GM21423 (cell line): Measurements from ENCODE around the gene OGDHL.

Experiments
- ATAC-seq: cut with Tn5 transposase; IDR thresholded peaks from one replicate; pipeline ENCODE4 v1.9.1; 2021; ENCODE audit warnings: mild to moderate bottlenecking, moderate library complexity; ENCODE audit not compliant: unreplicated experiment

The OGDHL gene

DNA sequence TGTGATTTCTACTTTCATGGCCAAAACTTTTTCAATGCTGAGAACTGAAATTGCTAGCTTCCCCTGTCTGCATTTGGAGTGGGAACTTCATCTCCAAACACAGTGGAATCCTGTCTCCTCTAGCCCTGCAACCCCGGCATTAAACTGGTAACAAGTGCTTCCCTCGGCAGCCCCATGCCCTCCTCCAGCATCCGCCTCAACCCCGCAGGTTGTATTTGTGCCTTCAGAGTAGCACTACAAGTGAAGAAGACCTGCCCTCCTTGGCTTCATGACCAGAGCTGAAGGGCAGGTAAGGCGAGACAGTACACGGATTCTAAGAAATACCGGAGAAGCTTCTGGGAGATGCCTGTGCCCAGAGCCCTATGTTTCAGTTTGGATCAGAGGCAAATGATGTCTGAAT is 65.8 kb downstream of the OGDHL start:
- no peak for ATAC-seq

DNA sequence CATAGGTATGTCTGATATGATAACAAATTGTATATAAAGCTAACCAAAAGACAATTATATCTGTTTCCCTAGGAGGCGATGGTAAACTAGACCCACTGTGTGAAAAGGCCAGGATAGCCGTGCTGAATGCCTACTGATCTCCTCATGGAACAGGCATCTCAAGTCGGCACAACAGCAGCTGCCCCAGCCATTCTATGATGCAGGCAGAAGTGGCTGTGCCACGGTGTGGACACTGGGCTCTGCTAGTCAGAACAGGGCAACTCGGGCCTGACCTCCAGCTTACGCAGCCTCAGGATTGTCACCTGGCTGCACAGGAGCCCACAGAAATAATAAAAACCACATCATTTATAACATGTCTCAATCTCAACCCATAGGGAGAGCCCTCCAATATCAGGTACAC is 67.7 kb downstream of the OGDHL start:
- no peak for ATAC-seq

DNA sequence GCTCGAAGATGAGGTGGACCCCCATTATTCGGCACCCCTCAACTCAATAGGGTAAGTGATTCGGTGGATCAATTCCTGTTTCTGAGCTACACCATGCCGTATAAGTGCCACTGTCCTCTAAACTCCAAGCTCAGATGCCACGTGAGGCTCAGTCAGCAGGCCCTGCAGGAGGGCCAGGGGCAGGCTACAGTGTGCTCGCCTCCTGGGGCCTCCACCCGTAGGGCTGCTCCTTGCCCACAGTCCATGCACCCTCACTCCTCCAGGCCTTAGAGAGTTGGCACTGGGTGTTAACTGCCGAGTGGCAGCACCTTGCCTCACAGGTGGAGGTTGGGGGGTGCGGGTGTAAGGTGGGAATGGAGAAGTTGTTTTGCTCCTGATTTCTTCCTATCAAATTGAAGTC is 70.5 kb downstream of the OGDHL start:
- no peak for ATAC-seq

DNA sequence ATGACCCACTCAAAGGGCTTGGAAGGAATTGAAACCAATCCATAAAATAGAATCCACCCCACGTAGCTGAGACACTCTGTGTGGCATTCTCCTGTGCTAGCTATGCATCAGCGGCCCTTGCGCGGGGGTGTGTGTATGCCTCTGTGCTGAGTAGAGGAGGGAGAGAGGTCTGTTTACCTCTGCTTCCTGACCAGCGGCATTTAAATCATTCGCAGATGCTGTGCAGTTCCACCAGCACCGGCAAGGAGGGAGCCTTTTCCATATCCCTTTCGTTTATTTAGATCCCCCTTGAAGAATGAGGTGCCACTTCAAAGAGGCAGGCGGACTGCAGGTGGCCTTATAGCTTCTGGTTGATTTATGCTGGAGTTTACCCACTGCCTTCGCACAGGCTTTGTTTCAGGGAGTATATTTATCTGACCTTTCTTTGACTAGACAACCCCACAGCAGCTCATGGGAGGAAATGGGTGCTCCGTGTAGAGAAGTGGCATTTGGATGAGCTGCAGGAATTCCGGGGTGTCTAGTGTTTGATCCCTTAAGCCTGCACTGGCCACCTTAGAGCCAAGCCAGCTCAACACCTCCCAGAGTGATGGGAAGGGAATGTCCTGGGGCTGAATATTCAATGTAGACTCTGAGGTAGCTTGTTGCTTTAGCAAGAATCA is 71.3 kb downstream of the OGDHL start:
- no peak for ATAC-seq

DNA sequence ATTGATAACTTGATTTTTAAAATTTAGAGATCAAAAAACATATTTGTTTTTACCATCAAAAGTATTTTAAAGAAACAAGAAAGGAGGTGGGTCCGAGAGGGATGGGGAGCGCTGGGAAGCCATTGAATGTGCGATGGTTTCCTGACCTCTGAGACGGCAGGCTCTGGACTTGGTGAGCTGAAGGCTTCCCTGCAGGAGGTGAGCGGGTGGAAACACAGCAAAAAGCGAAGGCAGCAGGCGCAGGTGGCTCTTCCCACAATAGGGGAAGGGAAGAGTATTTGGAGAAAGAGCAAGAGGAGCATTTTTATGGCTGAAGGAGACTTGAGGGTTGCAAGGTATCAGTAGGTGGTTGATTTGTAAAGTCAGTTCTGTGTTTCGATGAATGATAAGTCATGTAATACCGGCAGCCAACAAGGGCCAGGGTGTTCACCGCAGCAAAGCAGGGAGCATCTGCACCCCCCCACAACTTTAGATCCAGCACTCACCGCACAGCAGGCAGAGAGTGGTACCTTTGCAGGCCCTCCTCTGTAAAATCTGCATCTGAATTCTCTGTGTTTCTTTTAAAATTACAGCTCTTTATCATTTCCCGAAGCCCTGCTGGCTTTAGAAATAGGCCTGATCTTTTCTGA is 72.1 kb downstream of the OGDHL start:
- ATAC-seq = no peak

DNA sequence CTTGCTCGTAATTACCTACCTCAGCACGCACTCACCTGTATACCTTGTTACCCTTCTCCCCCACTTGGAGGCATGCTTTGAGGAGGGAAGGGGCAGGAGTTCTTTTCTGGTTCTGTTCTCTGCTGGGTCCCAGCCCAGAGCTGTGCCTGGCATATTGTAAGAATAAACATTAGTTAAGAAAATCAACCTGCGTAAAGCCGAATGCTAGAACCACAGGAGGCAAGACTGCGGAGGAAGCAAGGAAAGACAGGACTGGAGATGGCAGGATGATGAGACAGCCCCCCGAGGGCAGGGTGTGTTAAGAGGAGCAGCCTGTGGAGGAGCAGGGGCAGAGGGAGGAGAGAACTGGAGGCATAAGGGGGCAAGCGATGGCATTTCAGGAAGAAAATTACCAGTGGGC is 73.2 kb downstream of the OGDHL start:
- no peak for ATAC-seq

DNA sequence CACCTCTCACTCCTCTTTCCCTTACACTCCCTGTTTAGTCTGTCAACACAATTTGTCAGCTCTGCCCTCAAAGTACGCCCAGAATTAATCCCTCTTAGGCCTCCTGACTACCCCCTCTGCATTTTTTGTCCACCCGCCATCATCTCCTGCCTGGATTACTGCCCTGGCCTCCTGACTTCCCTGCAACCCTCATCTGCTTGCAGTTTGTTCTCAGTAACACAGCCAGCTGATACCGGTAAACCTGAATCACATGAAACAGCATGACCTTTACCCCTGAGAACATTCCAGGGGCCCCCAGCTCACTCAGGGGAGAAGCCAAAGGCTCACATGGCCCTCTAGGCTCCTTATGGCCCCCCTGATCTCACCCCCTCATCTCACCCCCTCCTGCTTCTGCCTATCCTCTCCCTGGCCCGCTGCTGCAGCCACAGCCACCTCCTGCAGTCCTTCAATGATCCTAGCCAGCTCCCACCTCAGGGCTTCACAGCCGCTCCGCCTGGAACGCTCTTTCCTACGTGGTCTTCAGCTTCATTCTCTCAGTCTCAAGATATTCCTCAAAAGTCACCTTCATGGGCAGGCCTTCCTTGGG is 73.8 kb downstream of the OGDHL start:
- ATAC-seq = no peak

DNA sequence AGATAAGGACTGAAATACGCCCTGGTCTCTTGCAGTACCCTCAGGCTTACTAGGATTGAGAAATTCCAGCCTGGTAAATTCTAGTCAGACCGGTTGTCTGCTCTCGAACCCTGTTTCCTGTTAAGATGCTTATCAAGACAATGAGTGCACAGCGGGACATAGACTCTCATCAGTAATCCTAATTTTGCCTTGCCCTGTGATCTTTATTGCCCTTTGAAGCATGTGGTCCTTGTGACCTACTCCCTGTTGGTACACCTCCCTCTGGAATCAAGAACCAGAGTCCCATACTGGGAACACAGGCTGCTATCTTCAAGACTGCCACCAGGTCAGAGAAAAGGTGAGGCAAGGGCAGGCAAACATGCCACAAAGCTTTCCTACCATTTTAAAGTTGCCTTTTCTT is 75.5 kb downstream of the OGDHL start:
- ATAC-seq = no peak
